SK-N-SH treated with all-trans-retinoic acid at 6 μM for 48 hours (cell line): ENCODE data around the gene TAF10.

ENCODE experiments used
- ATAC-seq: fragments of 200-7000 bp; cut with Tn5 transposase; 3 replicates; pipeline ENCODE4 v1.9.1; 2020; ENCODE audit warnings: mild to moderate bottlenecking, moderate library complexity
- BACH2 ChIP-seq: fragments of 250-450 bp; sonication (Bioruptor Pico); IDR thresholded peaks from 2 replicates; pipeline ENCODE4 v1.9.0; 2021; ENCODE audit warnings: mild to moderate bottlenecking, borderline replicate concordance
- CSDC2 ChIP-seq: fragments of 250-450 bp; sonication (Bioruptor Pico); IDR thresholded peaks from 2 replicates; pipeline ENCODE4 v1.5.0; 2020; ENCODE audit warnings: mild to moderate bottlenecking, moderate library complexity
- ESRRG ChIP-seq: fragments of 250-450 bp; sonication (Bioruptor Pico); IDR thresholded peaks from 2 replicates; pipeline ENCODE4 v1.6.1; 2021; ENCODE audit warnings: mild to moderate bottlenecking
- GLIS3 ChIP-seq: fragments of 250-450 bp; sonication (Bioruptor Pico); IDR thresholded peaks from 2 replicates; pipeline ENCODE4 v1.5.0; 2020; ENCODE audit warnings: mild to moderate bottlenecking, moderate library complexity
- ISL1 ChIP-seq: fragments of 250-450 bp; sonication (Bioruptor Pico); IDR thresholded peaks from 2 replicates; pipeline ENCODE4 v2.1.2; 2022; ENCODE audit warnings: mild to moderate bottlenecking, moderate library complexity
- OSR1 ChIP-seq: fragments of 250-450 bp; sonication (Bioruptor Pico); IDR thresholded peaks from 2 replicates; pipeline ENCODE4 v1.8.0; 2022; ENCODE audit warnings: moderate library complexity, mild to moderate bottlenecking, inconsistent platforms
- PPARA ChIP-seq: fragments of 250-450 bp; sonication (Bioruptor Pico); IDR thresholded peaks from 2 replicates; pipeline ENCODE4 v1.5.0; 2020; ENCODE audit warnings: mild to moderate bottlenecking, borderline replicate concordance
- RARB ChIP-seq: fragments of 250-450 bp; sonication (Bioruptor Pico); IDR thresholded peaks from 2 replicates; pipeline ENCODE4 v1.8.0; 2021; ENCODE audit warnings: mild to moderate bottlenecking, moderate library complexity
- TCF4 ChIP-seq: fragments of 250-450 bp; sonication (Bioruptor Pico); IDR thresholded peaks from 2 replicates; pipeline ENCODE4 v1.8.0; 2021; ENCODE audit warnings: mild to moderate bottlenecking, moderate library complexity, borderline replicate concordance
- TOX ChIP-seq: fragments of 250-450 bp; sonication (Bioruptor Pico); IDR thresholded peaks from 2 replicates; pipeline ENCODE4 v1.8.0; 2021; ENCODE audit warnings: mild to moderate bottlenecking, moderate library complexity, borderline replicate concordance
- ZC3H10 ChIP-seq: fragments of 250-450 bp; sonication (Bioruptor Pico); IDR thresholded peaks from 2 replicates; pipeline ENCODE4 v1.5.1; 2021; ENCODE audit warnings: mild to moderate bottlenecking, moderate library complexity
- ZFP3 ChIP-seq: fragments of 250-450 bp; sonication (Bioruptor Pico); IDR thresholded peaks from 2 replicates; pipeline ENCODE4 v1.5.0; 2020; ENCODE audit warnings: mild to moderate bottlenecking, moderate library complexity
- ZFP30 ChIP-seq: fragments of 450-650 bp; formaldehyde crosslinking; IDR thresholded peaks from 2 replicates; pipeline ENCODE4 v1.5.0; 2022; ENCODE audit warnings: mild to moderate bottlenecking, moderate library complexity
- ZNF565 ChIP-seq: fragments of 450-650 bp; formaldehyde crosslinking; conservative IDR thresholded peaks from 2 replicates; pipeline ENCODE4 v1.5.0; 2020; ENCODE audit warnings: low read depth, mild to moderate bottlenecking, moderate library complexity
- ZNF70 ChIP-seq: fragments of 450-650 bp; formaldehyde crosslinking; IDR thresholded peaks from 2 replicates; pipeline ENCODE4 v1.5.0; 2020; ENCODE audit warnings: mild to moderate bottlenecking, moderate library complexity
- ZNF8 ChIP-seq: fragments of 450-650 bp; formaldehyde crosslinking; IDR thresholded peaks from 2 replicates; pipeline ENCODE4 v1.5.0; 2020; ENCODE audit warnings: mild to moderate bottlenecking, moderate library complexity
- TF ChIP-seq, protein P1 (sequence below): fragments of 250-450 bp; sonication (Bioruptor Pico); IDR thresholded peaks from 2 replicates; pipeline ENCODE4 v1.5.1; 2021; ENCODE audit warnings: mild to moderate bottlenecking, moderate library complexity
- TF ChIP-seq, protein P2 (sequence below): fragments of 250-450 bp; sonication (Bioruptor Pico); IDR thresholded peaks from 2 replicates; pipeline ENCODE4 v1.5.1; 2020; ENCODE audit warnings: low read depth, mild to moderate bottlenecking, moderate library complexity
- TF ChIP-seq, protein P3 (sequence below): fragments of 250-450 bp; sonication (Bioruptor Pico); IDR thresholded peaks from 2 replicates; pipeline ENCODE4 v1.5.0; 2020; ENCODE audit warnings: mild to moderate bottlenecking, moderate library complexity
- TF ChIP-seq, protein P4 (sequence below): fragments of 250-450 bp; sonication (Bioruptor Pico); IDR thresholded peaks from 2 replicates; pipeline ENCODE4 v1.8.0; 2021; ENCODE audit warnings: low read depth, mild to moderate bottlenecking, moderate library complexity, borderline replicate concordance

TAF10 gene

DNA sequence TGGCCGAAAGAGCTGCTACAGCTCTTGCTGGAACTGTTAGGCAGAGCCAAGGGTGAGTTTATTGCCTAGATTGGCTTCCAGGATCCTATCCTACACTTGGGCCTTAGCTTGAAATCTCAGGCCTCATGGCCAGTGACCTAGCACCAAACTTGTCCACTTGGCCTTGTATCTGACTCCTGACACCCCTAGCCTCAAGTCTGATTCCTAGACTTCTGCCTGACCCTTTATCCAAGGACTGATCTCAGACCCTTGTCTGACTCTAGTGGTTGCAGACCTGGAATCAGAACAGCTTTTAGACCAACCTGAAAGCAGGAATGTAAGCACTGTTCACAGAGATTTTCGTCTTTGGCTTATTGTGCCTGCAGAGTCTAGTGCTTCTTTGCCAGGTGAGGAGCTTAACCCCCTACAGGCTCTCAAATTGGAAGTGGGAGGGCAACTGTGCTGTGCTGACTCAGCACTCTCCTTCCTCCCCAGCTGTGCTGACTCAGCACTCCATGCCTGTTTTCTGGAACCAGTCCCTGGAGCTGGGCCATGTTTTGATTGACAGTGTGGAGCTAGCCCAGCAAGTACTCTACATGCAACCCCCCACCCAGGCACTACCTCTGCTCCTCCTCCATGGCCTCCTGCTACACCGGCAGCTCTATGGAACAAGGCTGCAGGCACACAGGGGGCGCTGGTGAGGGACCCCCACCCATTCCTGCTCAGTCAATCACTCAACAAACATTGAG is 43.7 kb downstream of the TAF10 start:
- TF ChIP-seq ZC3H10 (CRISPR knock-in tag), result no peak
- no peak for TF ChIP-seq ZNF565
- TF ChIP-seq ESRRG (CRISPR knock-in tag), result no peak
- TF ChIP-seq, protein P1, sequence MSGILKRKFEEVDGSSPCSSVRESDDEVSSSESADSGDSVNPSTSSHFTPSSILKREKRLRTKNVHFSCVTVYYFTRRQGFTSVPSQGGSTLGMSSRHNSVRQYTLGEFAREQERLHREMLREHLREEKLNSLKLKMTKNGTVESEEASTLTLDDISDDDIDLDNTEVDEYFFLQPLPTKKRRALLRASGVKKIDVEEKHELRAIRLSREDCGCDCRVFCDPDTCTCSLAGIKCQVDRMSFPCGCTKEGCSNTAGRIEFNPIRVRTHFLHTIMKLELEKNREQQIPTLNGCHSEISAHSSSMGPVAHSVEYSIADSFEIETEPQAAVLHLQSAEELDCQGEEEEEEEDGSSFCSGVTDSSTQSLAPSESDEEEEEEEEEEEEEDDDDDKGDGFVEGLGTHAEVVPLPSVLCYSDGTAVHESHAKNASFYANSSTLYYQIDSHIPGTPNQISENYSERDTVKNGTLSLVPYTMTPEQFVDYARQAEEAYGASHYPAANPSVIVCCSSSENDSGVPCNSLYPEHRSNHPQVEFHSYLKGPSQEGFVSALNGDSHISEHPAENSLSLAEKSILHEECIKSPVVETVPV, result no peak
- no peak for TF ChIP-seq ZFP30 (CRISPR knock-in tag)
- TF ChIP-seq, protein P2, sequence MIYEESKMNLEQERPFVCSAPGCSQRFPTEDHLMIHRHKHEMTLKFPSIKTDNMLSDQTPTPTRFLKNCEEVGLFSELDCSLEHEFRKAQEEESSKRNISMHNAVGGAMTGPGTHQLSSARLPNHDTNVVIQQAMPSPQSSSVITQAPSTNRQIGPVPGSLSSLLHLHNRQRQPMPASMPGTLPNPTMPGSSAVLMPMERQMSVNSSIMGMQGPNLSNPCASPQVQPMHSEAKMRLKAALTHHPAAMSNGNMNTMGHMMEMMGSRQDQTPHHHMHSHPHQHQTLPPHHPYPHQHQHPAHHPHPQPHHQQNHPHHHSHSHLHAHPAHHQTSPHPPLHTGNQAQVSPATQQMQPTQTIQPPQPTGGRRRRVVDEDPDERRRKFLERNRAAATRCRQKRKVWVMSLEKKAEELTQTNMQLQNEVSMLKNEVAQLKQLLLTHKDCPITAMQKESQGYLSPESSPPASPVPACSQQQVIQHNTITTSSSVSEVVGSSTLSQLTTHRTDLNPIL (CRISPR knock-in tag), result no peak
- no peak for TF ChIP-seq ZNF70 (CRISPR knock-in tag)
- TF ChIP-seq ISL1 (CRISPR knock-in tag), result no peak
- TF ChIP-seq, protein P3, sequence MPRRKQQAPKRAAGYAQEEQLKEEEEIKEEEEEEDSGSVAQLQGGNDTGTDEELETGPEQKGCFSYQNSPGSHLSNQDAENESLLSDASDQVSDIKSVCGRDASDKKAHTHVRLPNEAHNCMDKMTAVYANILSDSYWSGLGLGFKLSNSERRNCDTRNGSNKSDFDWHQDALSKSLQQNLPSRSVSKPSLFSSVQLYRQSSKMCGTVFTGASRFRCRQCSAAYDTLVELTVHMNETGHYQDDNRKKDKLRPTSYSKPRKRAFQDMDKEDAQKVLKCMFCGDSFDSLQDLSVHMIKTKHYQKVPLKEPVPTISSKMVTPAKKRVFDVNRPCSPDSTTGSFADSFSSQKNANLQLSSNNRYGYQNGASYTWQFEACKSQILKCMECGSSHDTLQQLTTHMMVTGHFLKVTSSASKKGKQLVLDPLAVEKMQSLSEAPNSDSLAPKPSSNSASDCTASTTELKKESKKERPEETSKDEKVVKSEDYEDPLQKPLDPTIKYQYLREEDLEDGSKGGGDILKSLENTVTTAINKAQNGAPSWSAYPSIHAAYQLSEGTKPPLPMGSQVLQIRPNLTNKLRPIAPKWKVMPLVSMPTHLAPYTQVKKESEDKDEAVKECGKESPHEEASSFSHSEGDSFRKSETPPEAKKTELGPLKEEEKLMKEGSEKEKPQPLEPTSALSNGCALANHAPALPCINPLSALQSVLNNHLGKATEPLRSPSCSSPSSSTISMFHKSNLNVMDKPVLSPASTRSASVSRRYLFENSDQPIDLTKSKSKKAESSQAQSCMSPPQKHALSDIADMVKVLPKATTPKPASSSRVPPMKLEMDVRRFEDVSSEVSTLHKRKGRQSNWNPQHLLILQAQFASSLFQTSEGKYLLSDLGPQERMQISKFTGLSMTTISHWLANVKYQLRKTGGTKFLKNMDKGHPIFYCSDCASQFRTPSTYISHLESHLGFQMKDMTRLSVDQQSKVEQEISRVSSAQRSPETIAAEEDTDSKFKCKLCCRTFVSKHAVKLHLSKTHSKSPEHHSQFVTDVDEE (CRISPR knock-in tag), result no peak
- no peak for TF ChIP-seq CSDC2
- no peak for TF ChIP-seq TOX (CRISPR knock-in tag)
- no peak for TF ChIP-seq GLIS3 (CRISPR knock-in tag)
- no peak for TF ChIP-seq PPARA (CRISPR knock-in tag)
- TF ChIP-seq BACH2, result no peak
- no peak for TF ChIP-seq ZFP3 (CRISPR knock-in tag)
- TF ChIP-seq TCF4, result no peak
- TF ChIP-seq, protein P4, sequence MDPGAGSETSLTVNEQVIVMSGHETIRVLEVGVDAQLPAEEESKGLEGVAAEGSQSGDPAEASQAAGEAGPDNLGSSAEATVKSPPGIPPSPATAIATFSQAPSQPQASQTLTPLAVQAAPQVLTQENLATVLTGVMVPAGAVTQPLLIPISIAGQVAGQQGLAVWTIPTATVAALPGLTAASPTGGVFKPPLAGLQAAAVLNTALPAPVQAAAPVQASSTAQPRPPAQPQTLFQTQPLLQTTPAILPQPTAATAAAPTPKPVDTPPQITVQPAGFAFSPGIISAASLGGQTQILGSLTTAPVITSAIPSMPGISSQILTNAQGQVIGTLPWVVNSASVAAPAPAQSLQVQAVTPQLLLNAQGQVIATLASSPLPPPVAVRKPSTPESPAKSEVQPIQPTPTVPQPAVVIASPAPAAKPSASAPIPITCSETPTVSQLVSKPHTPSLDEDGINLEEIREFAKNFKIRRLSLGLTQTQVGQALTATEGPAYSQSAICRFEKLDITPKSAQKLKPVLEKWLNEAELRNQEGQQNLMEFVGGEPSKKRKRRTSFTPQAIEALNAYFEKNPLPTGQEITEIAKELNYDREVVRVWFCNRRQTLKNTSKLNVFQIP, result no peak
- TF ChIP-seq ZNF8, result no peak
- TF ChIP-seq RARB (CRISPR knock-in tag), result no peak
- no peak for TF ChIP-seq OSR1 (CRISPR knock-in tag)
- TF ChIP-seq, all 23 proteins: peak for 0
- ATAC-seq, result peak; percentile 45

DNA sequence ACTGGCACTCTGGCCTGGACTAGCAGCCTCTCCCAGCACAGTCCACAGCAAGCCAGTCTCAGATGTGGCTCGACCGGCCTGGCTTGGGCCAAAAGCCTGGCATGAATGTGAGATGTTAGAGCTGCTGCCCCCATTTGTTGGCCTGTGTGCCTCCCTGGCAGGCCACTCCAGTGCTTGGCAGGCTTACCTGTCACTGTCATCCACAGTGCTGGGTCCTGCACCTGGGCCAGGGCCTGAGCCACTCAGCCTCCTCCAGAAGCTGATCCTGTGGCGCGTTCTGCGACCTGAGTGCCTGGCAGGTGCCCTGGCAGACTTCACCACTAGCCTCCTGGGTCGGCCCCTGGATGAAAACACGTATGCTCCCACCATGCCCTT is 44.7 kb downstream of the TAF10 start:
- TF ChIP-seq ZFP30 (CRISPR knock-in tag) (no peak), OSR1 (CRISPR knock-in tag) (no peak), PPARA (CRISPR knock-in tag) (no peak), ZNF70 (CRISPR knock-in tag) (no peak), GLIS3 (CRISPR knock-in tag) (no peak), RARB (CRISPR knock-in tag) (no peak), ESRRG (CRISPR knock-in tag) (no peak), ISL1 (CRISPR knock-in tag) (no peak), ZNF565 (no peak)
- TF ChIP-seq, protein P3 (CRISPR knock-in tag), result no peak
- ATAC-seq, result no peak
